GM12878 (cell line): Measurements from ENCODE around the gene DDO. TPM values are rescaled to one million over a fixed set of nuclear protein-coding genes. Genes with fewer than 3 reads are reported as not detected.

Experiments used
- ATAC-seq: fragments of 200-7000 bp; cut with Tn5 transposase; 3 replicates; pipeline ENCODE4 v1.9.1; 2020; ENCODE audit warnings: mild to moderate bottlenecking, moderate library complexity
- BruUV-seq: library from RNA; stranded (reverse); fragments of 400-500 nt; replicated peaks from 2 replicates; lab custom pipeline; 2021; lab: Mats Ljungman, UMichigan
- CTCF ChIA-PET: fragments of 300-600 bp; sonication (Branson Sonifier 250); formaldehyde crosslinking; extraction: SDS; loops from one replicate; lab custom pipeline; 2021; ENCODE audit warnings: inconsistent platforms; lab: Yijun Ruan, JAX
- POLR2A ChIA-PET: fragments of 350-600 bp; formaldehyde crosslinking; extraction: SDS; loops from one replicate; lab custom pipeline; 2021; ENCODE audit warnings: inconsistent platforms; lab: Charles Lee
- RAD21 ChIA-PET: fragments of 300-600 bp; sonication (Branson Sonifier 250); formaldehyde crosslinking; loops from one replicate; lab custom pipeline; 2023; ENCODE audit warnings: antibody characterized with exemption; ENCODE audit not compliant: unreplicated experiment; lab: Charles Lee
- SMC1A ChIA-PET: fragments of 300-600 bp; sonication (Branson Sonifier 250); formaldehyde crosslinking; loops from one replicate; lab custom pipeline; 2023; ENCODE audit not compliant: unreplicated experiment, uncharacterized antibody; lab: Charles Lee
- DNase-seq: peaks from one replicate; pipeline ENCODE4 v3.0.0-alpha.2; 2011; ENCODE audit warnings: low read depth, low spot score
- FAIRE-seq: peaks from 3 replicates; lab custom pipeline; 2011; peaks lifted over from hg19 to GRCh38; lab: Jason Lieb, UNC
- H2AFZ ChIP-seq: 2 replicates; pipeline ENCODE4 v1.6.0; 2011; ENCODE audit warnings: low read depth, low read length, control low read depth; ENCODE audit not compliant: control insufficient read depth
- H3K27ac ChIP-seq: 2 replicates; pipeline ENCODE4 v1.5.1; 2011; ENCODE audit warnings: control low read depth; ENCODE audit not compliant: control insufficient read depth, insufficient read depth
- H3K27me3 ChIP-seq, 2 experiments: replicated peaks in 1 of 2; 2 replicates each; pipeline versions ENCODE4 v1.6.0 to v1.6.1; 2011; ENCODE audit warnings: low read length in 1 of 2; ENCODE audit not compliant: control insufficient read depth in 2 of 2, insufficient read depth in 2 of 2
- H3K36me3 ChIP-seq, 2 experiments: 2 replicates each; pipeline ENCODE4 v1.5.1; 2011; ENCODE audit warnings: low read length in 1 of 2; ENCODE audit not compliant: control insufficient read depth in 2 of 2, insufficient read depth in 2 of 2
- H3K4me1 ChIP-seq: 2 replicates; pipeline ENCODE4 v1.6.1; 2011; ENCODE audit warnings: mild to moderate bottlenecking, low read length, moderate library complexity, mixed read lengths; ENCODE audit not compliant: control insufficient read depth, insufficient read depth
- H3K4me2 ChIP-seq: 2 replicates; pipeline ENCODE4 v1.6.0; 2011; ENCODE audit warnings: control low read depth; ENCODE audit not compliant: control insufficient read depth, insufficient read depth
- H3K4me3 ChIP-seq: fragments of 200-600 bp; sonication (generic); 2 replicates; pipeline ENCODE4 v1.5.1; 2016
- H3K79me2 ChIP-seq: 2 replicates; pipeline ENCODE4 v1.6.0; 2011; ENCODE audit warnings: low read length; ENCODE audit not compliant: control insufficient read depth, insufficient read depth
- H3K9ac ChIP-seq: 2 replicates; pipeline ENCODE4 v1.8.0; 2011; ENCODE audit warnings: low read length, control low read depth, mixed read lengths; ENCODE audit not compliant: control insufficient read depth, insufficient read depth
- H3K9me3 ChIP-seq: replicated peaks from 3 replicates; pipeline ENCODE4 v1.5.1; 2011; ENCODE audit warnings: mild to moderate bottlenecking, low read length; ENCODE audit not compliant: control insufficient read depth, insufficient read depth
- H4K20me1 ChIP-seq: 2 replicates; pipeline ENCODE4 v1.6.0; 2011; ENCODE audit not compliant: control insufficient read depth, insufficient read depth
- ATF3 ChIP-seq: IDR thresholded peaks from 2 replicates; pipeline ENCODE4 v1.6.1; 2011; ENCODE audit warnings: low read depth, mild to moderate bottlenecking, low read length, moderate library complexity, borderline replicate concordance; ENCODE audit errors: extremely low read depth
- BMI1 ChIP-seq: fragments of 450-650 bp; IDR thresholded peaks from 2 replicates; pipeline ENCODE4 v1.6.1; 2016; ENCODE audit warnings: mild to moderate bottlenecking, moderate library complexity, borderline replicate concordance
- BRCA1 ChIP-seq: IDR thresholded peaks from 2 replicates; pipeline ENCODE4 v1.6.1; 2011; ENCODE audit warnings: low read depth, low read length, improper control_type of control experiment
- CBX3 ChIP-seq: fragments of 200-600 bp; sonication (generic); IDR thresholded peaks from 2 replicates; pipeline ENCODE4 v1.6.1; 2016; ENCODE audit warnings: low read depth, borderline replicate concordance
- CHD2 ChIP-seq: IDR thresholded peaks from 2 replicates; pipeline ENCODE4 v1.6.1; 2011; ENCODE audit warnings: low read depth, low read length, improper control_type of control experiment, borderline replicate concordance
- CHD4 ChIP-seq: fragments of 200-600 bp; sonication (generic); IDR thresholded peaks from 2 replicates; pipeline ENCODE4 v1.6.1; 2016; ENCODE audit warnings: mild to moderate bottlenecking
- CTCF ChIP-seq, 3 experiments: IDR thresholded peaks in 2 of 3; conservative IDR thresholded peaks in 1 of 3; 2 replicates each; pipeline ENCODE4 v1.5.1; 2011; ENCODE audit warnings: low read depth in 3 of 3, low read length in 3 of 3, mild to moderate bottlenecking in 3 of 3, control low read depth in 2 of 3, moderate library complexity in 2 of 3, inconsistent platforms in 1 of 3, mixed read lengths in 1 of 3; ENCODE audit not compliant: control insufficient read depth in 2 of 3, insufficient read depth in 1 of 3; ENCODE audit errors: extremely low read depth in 1 of 3
- E4F1 ChIP-seq: fragments of 450-650 bp; IDR thresholded peaks from 2 replicates; pipeline ENCODE4 v1.6.1; 2018; ENCODE audit warnings: borderline replicate concordance, mild to moderate bottlenecking; ENCODE audit not compliant: partially characterized antibody
- EZH2 ChIP-seq: IDR thresholded peaks from 2 replicates; pipeline ENCODE4 v1.6.1; 2012; ENCODE audit warnings: low read depth, mild to moderate bottlenecking, control low read depth, inconsistent platforms, low read length, borderline replicate concordance; ENCODE audit not compliant: control insufficient read depth
- MAX ChIP-seq: IDR thresholded peaks from 2 replicates; pipeline ENCODE4 v1.6.1; 2012; ENCODE audit warnings: low read depth, low read length, improper control_type of control experiment
- NR2C1 ChIP-seq: fragments of 450-650 bp; IDR thresholded peaks from 2 replicates; pipeline ENCODE4 v1.6.1; 2017; ENCODE audit warnings: antibody characterized with exemption, mild to moderate bottlenecking, moderate library complexity
- POLR2AphosphoS5 ChIP-seq: IDR thresholded peaks from 2 replicates; pipeline ENCODE4 v1.6.1; 2011; ENCODE audit warnings: mild to moderate bottlenecking, low read length, inconsistent platforms
- TAF1 ChIP-seq: IDR thresholded peaks from 2 replicates; pipeline ENCODE4 v1.6.1; 2011; ENCODE audit warnings: mild to moderate bottlenecking, low read depth, low read length, borderline replicate concordance
- ZZZ3 ChIP-seq: IDR thresholded peaks from 2 replicates; pipeline ENCODE4 v1.6.1; 2011; ENCODE audit warnings: low read depth; ENCODE audit not compliant: control insufficient read depth, insufficient read length
- WGBS: methylation state at CpG from one replicate; pipeline ENCODE4 v1.1.6; 2016; ENCODE audit warnings: low lambda C conversion rate; ENCODE audit not compliant: insufficient replicate concordance, insufficient coverage; ENCODE audit errors: missing lambda C conversion rate; 5-methylcytosine and 5-hydroxymethylcytosine counted together
- in situ Hi-C: fragments of 300-500 bp; cut with MboI; formaldehyde crosslinking; loops from 9 replicates; pipeline ENCODE4 v1.14.3; 2018; ENCODE audit warnings: mixed read lengths
- intact Hi-C: fragments of 100-400 bp; cut with micrococcal nuclease; formaldehyde crosslinking; loops from one replicate; pipeline ENCODE4 v1.14.2; 2022; ENCODE audit not compliant: unreplicated experiment
- polyA plus RNA-seq, 11 experiments: library from polyadenylated mRNA; depleted of rRNA in 4 of 11; unstranded in 6 of 11; stranded (reverse) in 5 of 11; fragments of >200 nt; fragmentation: Nextera tagmentation in 4 of 11; fragmentation: Illumina TruSeq in 1 of 11; extraction: Ambion mirVana in 4 of 11; extraction: Trizol in 1 of 11; gene quantifications; 1 replicate in 1 of 11; 2 replicates in 10 of 11; pipeline versions ENCODE4 v1.2.1 to v1.2.3, GENCODE V29; 2011 to 2016; ENCODE audit warnings: inconsistent platforms in 2 of 11, missing spikeins in 2 of 11, low read depth in 1 of 11
- total RNA-seq, 4 experiments: library from RNA; depleted of rRNA in 3 of 4; stranded (reverse); fragments of >200 nt in 3 of 4; fragmentation: Illumina TruSeq in 1 of 4; extraction: Trizol in 1 of 4; gene quantifications; 2 replicates each; pipeline versions ENCODE4 v1.2.1 to v1.2.3, GENCODE V29; 2013 to 2021

The DDO gene
- total and polyA plus RNA-seq, 10 of the 15 experiments (the other 5 are each of a cell fraction or from before 2014, with no cell fraction given): 0.04 to 0.14 (median 0.09) TPM; not detected in 6

- DNase-seq (no peak), ATAC-seq (no peak), FAIRE-seq (no peak)
- Histone ChIP-seq H3K36me3 (no peaks in the 10 kb centered on the region), H3K27me3 (no peaks in the 10 kb centered on the region; a peak in 1 of 4 replicates), H4K20me1 (no peaks in the 10 kb centered on the region), H3K4me1 (no peaks in the 10 kb centered on the region), H3K79me2 (no peaks in the 10 kb centered on the region), H3K27ac (no peak overlapping the region), H3K4me3 (no peak overlapping the region), H3K9me3 (no peaks in the 10 kb centered on the region), H2AFZ (no peak overlapping the region), H3K4me2 (no peak overlapping the region), H3K9ac (no peak overlapping the region)
- 2% methylated on average over 4 of the region's 4 CpGs for WGBS
- ChIA-PET POLR2A (no interaction called here), RAD21 (no interaction called here), CTCF (no interaction called here), SMC1A (no interaction called here)
- BruUV-seq: no TSS peak
- in situ Hi-C loops (no loop called here), intact Hi-C loops (no loop called here)
- TF ChIP-seq ZZZ3 (no peak), CHD2 (no peak), CBX3 (no peak), ATF3 (no peak), CHD4 (no peak), MAX (no peak)
These were observed 31.0 kb upstream of the DDO start for GRCh38 chr6:110446405-110446804.

- DNase-seq (no peak), FAIRE-seq (no peak), ATAC-seq (no peak)
- Histone ChIP-seq H3K27ac (no peak overlapping the region), H3K4me3 (no peak overlapping the region), H3K4me2 (no peak overlapping the region), H3K27me3 (no peaks in the 10 kb centered on the region; a peak in 1 of 4 replicates), H4K20me1 (no peaks in the 10 kb centered on the region), H3K9ac (no peak overlapping the region), H2AFZ (no peak overlapping the region), H3K4me1 (no peaks in the 10 kb centered on the region), H3K9me3 (no peaks in the 10 kb centered on the region), H3K36me3 (no peaks in the 10 kb centered on the region), H3K79me2 (no peaks in the 10 kb centered on the region)
- SMC1A ChIA-PET: no interaction called here
- no TSS peak for BruUV-seq
- WGBS: 50% methylated on average over 4 of the region's 4 CpGs
- in situ Hi-C loops (no loop called here), intact Hi-C loops (no loop called here)
- CTCF ChIA-PET: no interaction called here
- POLR2A ChIA-PET: no interaction called here
- RAD21 ChIA-PET: no interaction called here
- TF ChIP-seq NR2C1 (no peak), BRCA1 (no peak), POLR2AphosphoS5 (no peak), CTCF (IDR thresholded peaks at IDR 0.05 in 2 of 3, conservative IDR thresholded peaks at IDR 0.05 in 1 of 3; ENCODE audit: control insufficient read depth in 2 of 3, extremely low read depth in 1 of 3, insufficient read depth in 1 of 3, low read depth in 3 of 3, low read length in 3 of 3) (no peak), EZH2 (no peak), TAF1 (no peak), E4F1 (no peak), BMI1 (no peak)
These were observed 24.7 kb upstream of the DDO start for GRCh38 chr6:110440026-110440425.
